Measurements from ENCODE around the gene ABHD17C. TPM values are rescaled to one million over a fixed set of nuclear protein-coding genes. Genes with fewer than 3 reads are reported as not detected.

ABHD17C gene
- total and polyA plus RNA-seq, 3 donors from 2014 or later: 8.0 to 16.3 (median 10.0) TPM

DNA sequence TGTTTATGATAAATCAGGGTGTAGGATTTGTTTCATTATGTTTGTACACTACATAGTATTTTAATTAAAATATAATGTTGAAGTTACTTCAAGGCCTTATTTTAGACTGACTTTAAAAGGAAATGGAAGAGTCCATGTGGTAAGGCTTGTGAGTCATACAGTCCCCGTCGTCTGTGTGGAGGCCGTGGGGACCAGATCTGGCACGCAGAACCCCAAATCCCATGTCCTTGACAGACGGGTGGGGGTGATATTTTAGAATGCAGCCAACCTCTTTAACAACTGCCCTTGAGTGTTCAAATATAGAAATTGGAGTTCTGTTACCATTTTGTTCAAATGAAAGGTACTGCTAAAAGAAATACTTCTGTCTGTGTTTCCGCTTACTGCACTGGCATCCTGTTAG, 35.8 kb downstream of the ABHD17C start:
- no peak overlapping the region for H3K4me3 ChIP-seq
- no peak for DNase-seq
- TF ChIP-seq, protein P1, sequence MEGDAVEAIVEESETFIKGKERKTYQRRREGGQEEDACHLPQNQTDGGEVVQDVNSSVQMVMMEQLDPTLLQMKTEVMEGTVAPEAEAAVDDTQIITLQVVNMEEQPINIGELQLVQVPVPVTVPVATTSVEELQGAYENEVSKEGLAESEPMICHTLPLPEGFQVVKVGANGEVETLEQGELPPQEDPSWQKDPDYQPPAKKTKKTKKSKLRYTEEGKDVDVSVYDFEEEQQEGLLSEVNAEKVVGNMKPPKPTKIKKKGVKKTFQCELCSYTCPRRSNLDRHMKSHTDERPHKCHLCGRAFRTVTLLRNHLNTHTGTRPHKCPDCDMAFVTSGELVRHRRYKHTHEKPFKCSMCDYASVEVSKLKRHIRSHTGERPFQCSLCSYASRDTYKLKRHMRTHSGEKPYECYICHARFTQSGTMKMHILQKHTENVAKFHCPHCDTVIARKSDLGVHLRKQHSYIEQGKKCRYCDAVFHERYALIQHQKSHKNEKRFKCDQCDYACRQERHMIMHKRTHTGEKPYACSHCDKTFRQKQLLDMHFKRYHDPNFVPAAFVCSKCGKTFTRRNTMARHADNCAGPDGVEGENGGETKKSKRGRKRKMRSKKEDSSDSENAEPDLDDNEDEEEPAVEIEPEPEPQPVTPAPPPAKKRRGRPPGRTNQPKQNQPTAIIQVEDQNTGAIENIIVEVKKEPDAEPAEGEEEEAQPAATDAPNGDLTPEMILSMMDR (IDR thresholded peaks at IDR 0.05): no peak
- no peak for TF ChIP-seq POLR2A (IDR thresholded peaks at IDR 0.05)
- no peak overlapping the region for H3K27ac ChIP-seq
- H3K36me3 ChIP-seq (ENCODE audit: low read depth, missing control alignments): no peaks in the 10 kb centered on the region
- no peaks in the 10 kb centered on the region for H3K9me3 ChIP-seq
- WGBS, 2 donors: 69% methylated on average over 6 of the region's 6 CpGs
- H3K4me1 ChIP-seq: no peaks in the 10 kb centered on the region
- no peaks in the 10 kb centered on the region for H3K27me3 ChIP-seq
- intact Hi-C loops (cut with DNase I; ENCODE audit: low total_unique reads): no loop called here

DNA sequence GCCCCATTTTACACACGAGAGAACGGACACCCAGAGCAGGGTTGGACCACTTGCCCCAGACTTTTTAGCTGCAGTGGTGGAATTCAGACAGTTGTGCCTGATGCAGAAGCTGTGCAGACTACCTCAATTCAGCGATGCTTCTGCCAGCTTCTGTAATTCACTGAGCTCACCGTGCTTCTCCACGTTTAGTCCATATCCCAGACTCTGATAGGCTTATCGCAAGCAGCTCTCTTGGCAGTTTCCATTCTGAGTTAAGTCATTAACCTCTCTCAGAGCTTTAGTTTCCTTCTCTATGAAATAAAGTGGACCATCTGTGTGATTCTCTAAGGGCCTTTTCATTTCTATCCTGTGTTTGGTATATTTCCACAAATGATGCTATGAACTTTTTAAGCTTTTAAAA, 37.1 kb downstream of the ABHD17C start:
- no peak for DNase-seq
- no peak overlapping the region for H3K27ac ChIP-seq
- no peaks in the 10 kb centered on the region for H3K4me1 ChIP-seq
- TF ChIP-seq, protein P1 (IDR thresholded peaks at IDR 0.05): no peak
- TF ChIP-seq POLR2A (IDR thresholded peaks at IDR 0.05): no peak
- WGBS, 2 donors: 89 to 91% methylated on average over 6 of the region's 6 CpGs
- intact Hi-C loops (cut with DNase I; ENCODE audit: low total_unique reads): no loop called here
- H3K9me3 ChIP-seq: no peaks in the 10 kb centered on the region
- no peak overlapping the region for H3K4me3 ChIP-seq
- H3K27me3 ChIP-seq: no peaks in the 10 kb centered on the region
- H3K36me3 ChIP-seq (ENCODE audit: low read depth, missing control alignments): no peaks in the 10 kb centered on the region

DNA sequence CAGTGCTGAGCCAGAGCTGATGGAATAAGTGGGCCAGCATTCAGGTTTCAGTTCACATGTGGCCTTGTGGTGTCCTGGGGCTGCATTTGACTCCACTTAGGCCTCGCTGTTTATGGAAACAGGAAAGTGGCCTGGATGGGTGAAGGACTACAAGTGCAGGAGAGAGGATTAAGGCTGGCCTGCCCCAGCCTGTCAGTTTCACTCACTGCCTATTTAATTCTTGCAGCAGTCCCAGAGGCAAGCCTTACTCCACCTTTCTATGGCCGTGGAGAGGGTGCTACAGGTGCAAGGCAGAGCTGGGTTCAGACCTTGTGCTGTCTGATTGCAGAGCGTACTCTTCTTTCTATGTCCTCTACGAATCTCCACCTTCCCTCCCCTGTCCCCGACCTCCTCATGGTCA, 37.7 kb downstream of the ABHD17C start:
- Histone ChIP-seq H3K9me3 (no peaks in the 10 kb centered on the region), H3K27me3 (no peaks in the 10 kb centered on the region), H3K27ac (no peak overlapping the region), H3K4me3 (no peak overlapping the region), H3K36me3 (ENCODE audit: low read depth, missing control alignments) (no peaks in the 10 kb centered on the region), H3K4me1 (no peaks in the 10 kb centered on the region)
- intact Hi-C loops (cut with DNase I; ENCODE audit: low total_unique reads): no loop called here
- TF ChIP-seq POLR2A (IDR thresholded peaks at IDR 0.05): no peak
- TF ChIP-seq, protein P1 (IDR thresholded peaks at IDR 0.05): no peak
- DNase-seq: no peak
- WGBS, 2 donors: 91 to 100% methylated on average over 5 of the region's 5 CpGs

DNA sequence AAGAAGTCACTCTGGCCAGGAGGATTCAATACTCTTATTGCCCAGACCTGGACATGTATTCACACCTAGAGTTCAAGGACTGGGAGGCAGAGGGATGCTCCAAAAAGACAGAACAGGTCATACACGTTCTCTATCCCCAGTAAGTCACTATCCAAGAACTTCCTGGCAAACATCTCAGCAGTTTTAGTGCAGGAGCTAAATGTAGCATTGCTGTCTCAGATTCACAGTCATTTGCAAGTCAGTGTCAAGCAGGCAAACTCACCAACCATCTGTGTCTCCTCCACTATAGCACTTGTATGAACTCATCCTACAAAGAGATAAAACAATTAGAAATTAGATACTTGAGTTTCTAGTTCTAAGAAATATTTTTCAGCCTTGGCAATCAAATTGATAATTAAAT, 38.4 kb downstream of the ABHD17C start:
- H3K9me3 ChIP-seq: no peaks in the 10 kb centered on the region
- no peak for DNase-seq
- no peaks in the 10 kb centered on the region for H3K36me3 ChIP-seq (ENCODE audit: low read depth, missing control alignments)
- H3K27ac ChIP-seq: no peak overlapping the region
- no peaks in the 10 kb centered on the region for H3K27me3 ChIP-seq
- H3K4me1 ChIP-seq: no peaks in the 10 kb centered on the region
- no peak overlapping the region for H3K4me3 ChIP-seq
- intact Hi-C loops (cut with DNase I; ENCODE audit: low total_unique reads): no loop called here
- WGBS, 2 donors: 47 to 50% methylated on average over 1 of the region's 1 CpG
- no peak for TF ChIP-seq POLR2A (IDR thresholded peaks at IDR 0.05)
- TF ChIP-seq, protein P1 (IDR thresholded peaks at IDR 0.05): no peak

DNA sequence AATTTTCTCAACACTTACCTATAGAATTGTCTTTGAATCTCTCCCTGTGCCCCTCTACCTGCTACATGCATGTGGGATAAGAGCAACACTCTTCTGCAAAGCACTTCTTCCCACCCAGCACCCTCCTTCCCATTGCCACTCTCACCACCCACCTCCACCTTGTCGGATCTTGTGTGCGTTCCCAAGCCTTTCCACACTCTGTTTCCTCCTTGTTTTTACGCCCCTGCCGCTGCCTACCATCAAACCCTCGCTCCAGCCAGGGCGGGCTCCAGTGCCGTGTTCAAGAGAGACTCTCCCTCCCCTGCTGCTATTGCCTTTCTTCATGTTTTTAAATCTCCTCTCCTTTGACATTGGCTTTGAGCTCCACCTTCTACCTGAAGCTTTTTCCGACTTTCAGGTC, 40.2 kb downstream of the ABHD17C start:
- Histone ChIP-seq H3K27me3 (no peaks in the 10 kb centered on the region), H3K36me3 (ENCODE audit: low read depth, missing control alignments) (no peaks in the 10 kb centered on the region), H3K9me3 (no peaks in the 10 kb centered on the region), H3K4me3 (no peak overlapping the region), H3K4me1 (no peaks in the 10 kb centered on the region), H3K27ac (no peak overlapping the region)
- no peak for DNase-seq
- intact Hi-C loops (cut with DNase I; ENCODE audit: low total_unique reads): no loop called here
- TF ChIP-seq, protein P1 (IDR thresholded peaks at IDR 0.05): no peak
- TF ChIP-seq POLR2A (IDR thresholded peaks at IDR 0.05): no peak
- WGBS, 2 donors: 95 to 97% methylated on average over 8 of the region's 8 CpGs

All from testis (tissue), 3 donors.